DMS114 treated with DMSO at 0.1 percent for 48 hours (cell line): ENCODE results near the gene STARD5.

Experiments
- DNase-seq: peaks from one replicate; lab custom pipeline; 2025; ENCODE audit not compliant: unreplicated experiment; lab: John Stamatoyannopoulos, UW

STARD5 gene

GRCh38 chr15:81312790-81313543, 11.0 kb downstream of the STARD5 start:
- DNase-seq: no peak

GRCh38 chr15:81311752-81312464, 12.0 kb downstream of the STARD5 start:
- no peak for DNase-seq

GRCh38 chr15:81310480-81310879, 13.5 kb downstream of the STARD5 start:
- no peak for DNase-seq

GRCh38 chr15:81309647-81310450, 14.1 kb downstream of the STARD5 start:
- no peak for DNase-seq

GRCh38 chr15:81308260-81308659, 15.7 kb downstream of the STARD5 start:
- no peak for DNase-seq

GRCh38 chr15:81304226-81304625, 19.7 kb downstream of the STARD5 start:
- no peak for DNase-seq

- no peak for DNase-seq
Observed at GRCh38 chr15:81303244-81304225, 20.4 kb downstream of the STARD5 start.

GRCh38 chr15:81302701-81303109, 21.2 kb downstream of the STARD5 start:
- DNase-seq: no peak

- no peak for DNase-seq
Observed at GRCh38 chr15:81301815-81302399, 22.0 kb downstream of the STARD5 start.

- no peak for DNase-seq
Observed at GRCh38 chr15:81301385-81301784, 22.6 kb downstream of the STARD5 start.

GRCh38 chr15:81299630-81300273, 24.2 kb downstream of the STARD5 start:
- no peak for DNase-seq

GRCh38 chr15:81299156-81299555, 24.8 kb downstream of the STARD5 start:
- no peak for DNase-seq

GRCh38 chr15:81298611-81299010, 25.3 kb downstream of the STARD5 start:
- DNase-seq: no peak

- DNase-seq: no peak
Observed at GRCh38 chr15:81297603-81298575, 26.1 kb downstream of the STARD5 start.

GRCh38 chr15:81297147-81297572, 26.8 kb downstream of the STARD5 start:
- no peak for DNase-seq

- no peak for DNase-seq
Observed at GRCh38 chr15:81296673-81297072, 27.3 kb downstream of the STARD5 start.

GRCh38 chr15:81296186-81296585, 27.8 kb downstream of the STARD5 start:
- no peak for DNase-seq

- no peak for DNase-seq
Observed at GRCh38 chr15:81295486-81296121, 28.3 kb downstream of the STARD5 start.
